Measurements from ENCODE around the gene EXT2. TPM values are rescaled to one million over a fixed set of nuclear protein-coding genes. Genes with fewer than 3 reads are reported as not detected.

EXT2 gene
- total RNA-seq, 1 donor, result 44.0 TPM

- Histone ChIP-seq H3K4me1 (ENCODE audit: insufficient read depth, low read length) (no peaks in the 10 kb centered on the region), H3K27me3 (ENCODE audit: insufficient read depth, low read length) (no peaks in the 10 kb centered on the region), H3K4me3 (ENCODE audit: low read length) (no peak overlapping the region), H3K9me3 (ENCODE audit: low read depth, low read length) (peaks cover 11% of the 10 kb centered on the region)
Measured at GRCh38 chr11:44257338-44258189, 162.1 kb downstream of the EXT2 start.

- Histone ChIP-seq H3K4me3 (ENCODE audit: low read length) (no peak overlapping the region), H3K27me3 (ENCODE audit: insufficient read depth, low read length) (no peaks in the 10 kb centered on the region), H3K9me3 (ENCODE audit: low read depth, low read length) (peaks cover 5% of the 10 kb centered on the region), H3K4me1 (ENCODE audit: insufficient read depth, low read length) (no peaks in the 10 kb centered on the region)
Measured at GRCh38 chr11:44258190-44258489, 162.7 kb downstream of the EXT2 start.

- Histone ChIP-seq H3K4me1 (ENCODE audit: insufficient read depth, low read length) (no peaks in the 10 kb centered on the region), H3K4me3 (ENCODE audit: low read length) (no peak overlapping the region), H3K27me3 (ENCODE audit: insufficient read depth, low read length) (no peaks in the 10 kb centered on the region), H3K9me3 (ENCODE audit: low read depth, low read length) (no peaks in the 10 kb centered on the region)
Measured at GRCh38 chr11:44258839-44259420, 163.5 kb downstream of the EXT2 start.

- Histone ChIP-seq H3K4me1 (ENCODE audit: insufficient read depth, low read length) (no peaks in the 10 kb centered on the region), H3K9me3 (ENCODE audit: low read depth, low read length) (no peaks in the 10 kb centered on the region), H3K27me3 (ENCODE audit: insufficient read depth, low read length) (no peaks in the 10 kb centered on the region), H3K4me3 (ENCODE audit: low read length) (no peak overlapping the region)
Measured at GRCh38 chr11:44260081-44260480, 164.6 kb downstream of the EXT2 start.

GRCh38 chr11:44261800-44262591 lies 166.5 kb downstream of the EXT2 start:
- H3K9me3 ChIP-seq (ENCODE audit: low read depth, low read length), result no peaks in the 10 kb centered on the region
- no peak overlapping the region for H3K4me3 ChIP-seq (ENCODE audit: low read length)
- H3K27me3 ChIP-seq (ENCODE audit: insufficient read depth, low read length), result no peaks in the 10 kb centered on the region
- H3K4me1 ChIP-seq (ENCODE audit: insufficient read depth, low read length), result no peaks in the 10 kb centered on the region

- no peaks in the 10 kb centered on the region for H3K9me3 ChIP-seq (ENCODE audit: low read depth, low read length)
- H3K4me1 ChIP-seq (ENCODE audit: insufficient read depth, low read length), result no peaks in the 10 kb centered on the region
Measured at GRCh38 chr11:44263738-44264437, 168.4 kb downstream of the EXT2 start.

GRCh38 chr11:44264438-44264749 lies 168.9 kb downstream of the EXT2 start:
- no peaks in the 10 kb centered on the region for H3K9me3 ChIP-seq (ENCODE audit: low read depth, low read length)
- no peaks in the 10 kb centered on the region for H3K4me1 ChIP-seq (ENCODE audit: insufficient read depth, low read length)
- H3K4me3 ChIP-seq (ENCODE audit: low read length), result no peak overlapping the region
- H3K27me3 ChIP-seq (ENCODE audit: insufficient read depth, low read length), result no peaks in the 10 kb centered on the region

More at GRCh38 chr11:44263738-44264437, 168.4 kb downstream of the EXT2 start:
- Histone ChIP-seq H3K4me3 (ENCODE audit: low read length) (no peak overlapping the region), H3K27me3 (ENCODE audit: insufficient read depth, low read length) (no peaks in the 10 kb centered on the region)

GRCh38 chr11:44264761-44265160 lies 169.3 kb downstream of the EXT2 start:
- Histone ChIP-seq H3K9me3 (ENCODE audit: low read depth, low read length) (no peaks in the 10 kb centered on the region), H3K4me3 (ENCODE audit: low read length) (no peak overlapping the region), H3K27me3 (ENCODE audit: insufficient read depth, low read length) (no peaks in the 10 kb centered on the region), H3K4me1 (ENCODE audit: insufficient read depth, low read length) (no peaks in the 10 kb centered on the region)

- Histone ChIP-seq H3K4me3 (ENCODE audit: low read length) (no peak overlapping the region), H3K27me3 (ENCODE audit: insufficient read depth, low read length) (no peaks in the 10 kb centered on the region), H3K4me1 (ENCODE audit: insufficient read depth, low read length) (no peaks in the 10 kb centered on the region), H3K9me3 (ENCODE audit: low read depth, low read length) (no peaks in the 10 kb centered on the region)
Measured at GRCh38 chr11:44266056-44266780, 170.7 kb downstream of the EXT2 start.

GRCh38 chr11:44267006-44267749 lies 171.7 kb downstream of the EXT2 start:
- Histone ChIP-seq H3K27me3 (ENCODE audit: insufficient read depth, low read length) (no peaks in the 10 kb centered on the region), H3K4me3 (ENCODE audit: low read length) (no peak overlapping the region), H3K9me3 (ENCODE audit: low read depth, low read length) (no peaks in the 10 kb centered on the region), H3K4me1 (ENCODE audit: insufficient read depth, low read length) (no peaks in the 10 kb centered on the region)

GRCh38 chr11:44267750-44268613 lies 172.5 kb downstream of the EXT2 start:
- Histone ChIP-seq H3K4me1 (ENCODE audit: insufficient read depth, low read length) (no peaks in the 10 kb centered on the region), H3K9me3 (ENCODE audit: low read depth, low read length) (no peaks in the 10 kb centered on the region), H3K4me3 (ENCODE audit: low read length) (no peak overlapping the region), H3K27me3 (ENCODE audit: insufficient read depth, low read length) (no peaks in the 10 kb centered on the region)

GRCh38 chr11:44268614-44269080 lies 173.2 kb downstream of the EXT2 start:
- H3K27me3 ChIP-seq (ENCODE audit: insufficient read depth, low read length), result no peaks in the 10 kb centered on the region
- no peak overlapping the region for H3K4me3 ChIP-seq (ENCODE audit: low read length)
- H3K4me1 ChIP-seq (ENCODE audit: insufficient read depth, low read length), result no peaks in the 10 kb centered on the region
- H3K9me3 ChIP-seq (ENCODE audit: low read depth, low read length), result no peaks in the 10 kb centered on the region
